ENCODE measurements around the gene RAD51B. TPM values are rescaled to one million over a fixed set of nuclear protein-coding genes. Genes with fewer than 3 reads are reported as not detected.
A peak's percentile ranks its signal among the peaks of the same experiment; 100 is the strongest.
"Not testable (repeated sequence)": the region's sequence is repeated elsewhere in the genome, so short reads cannot be mapped to it uniquely, and the experiment has no call there.

The RAD51B gene
- polyA plus RNA-seq, 1 donor, result 13.3 TPM

- DNase-seq, result no peak
Measured at GRCh38 chr14:68211886-68212285, 392.3 kb downstream of the RAD51B start.

GRCh38 chr14:68212361-68212760 is 392.8 kb downstream of the RAD51B start:
- no peak for DNase-seq

GRCh38 chr14:68214431-68214830 is 394.9 kb downstream of the RAD51B start:
- DNase-seq, result no peak

- no peak for DNase-seq
Measured at GRCh38 chr14:68215629-68216028, 396.1 kb downstream of the RAD51B start.

- no peak for DNase-seq
Measured at GRCh38 chr14:68216079-68216478, 396.5 kb downstream of the RAD51B start.

GRCh38 chr14:68216957-68217356 is 397.4 kb downstream of the RAD51B start:
- DNase-seq, result no peak

DNA sequence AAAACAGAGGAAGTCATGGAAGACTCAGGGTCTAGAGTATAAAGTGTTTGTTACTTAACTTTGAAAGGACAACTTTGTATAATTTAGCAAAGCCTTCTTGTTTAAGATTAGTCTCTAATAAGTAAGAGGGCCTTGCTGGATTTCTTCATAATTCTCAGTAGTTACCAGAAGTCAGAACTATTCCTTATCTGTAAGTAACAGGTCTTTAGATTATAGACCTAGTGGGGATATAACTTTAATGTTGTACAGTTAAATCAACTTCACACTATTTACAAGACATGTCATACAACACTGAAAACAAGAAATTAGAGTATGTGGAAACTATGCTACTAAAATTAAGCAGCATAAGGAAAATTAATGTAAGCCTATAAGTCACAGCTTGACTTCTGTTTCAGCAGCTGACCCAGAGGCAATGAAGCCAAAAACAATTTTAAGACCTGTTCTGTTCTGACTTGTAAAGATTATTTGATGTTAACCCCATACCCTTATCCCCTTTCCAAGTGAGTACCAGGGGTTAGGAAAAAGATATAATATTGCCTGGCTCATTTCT is 398.3 kb downstream of the RAD51B start:
- DNase-seq, result no peak

DNA sequence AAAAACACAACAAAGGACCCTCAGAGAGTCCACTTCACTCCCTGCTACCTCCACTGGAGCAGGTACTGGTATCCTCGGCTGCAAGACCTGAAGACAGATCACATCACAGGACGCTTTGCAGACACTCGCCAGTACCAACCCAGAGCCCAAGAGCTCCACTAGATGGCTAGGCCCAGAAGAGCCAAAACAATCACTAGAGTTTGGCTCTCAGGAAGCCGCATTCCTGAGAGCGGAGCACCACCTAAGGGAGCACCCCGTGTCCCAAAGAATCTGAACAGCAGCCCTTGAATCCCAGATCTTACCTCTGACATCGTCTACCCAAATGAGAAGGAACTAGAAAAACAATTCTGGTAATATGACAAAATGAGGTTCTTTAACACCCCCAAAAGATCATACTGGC is 399.8 kb downstream of the RAD51B start:
- DNase-seq, result no peak

- DNase-seq, result not testable (repeated sequence)
Measured at GRCh38 chr14:68221046-68221445, 401.5 kb downstream of the RAD51B start.

GRCh38 chr14:68222154-68222553 is 402.6 kb downstream of the RAD51B start:
- no peak for DNase-seq

DNA sequence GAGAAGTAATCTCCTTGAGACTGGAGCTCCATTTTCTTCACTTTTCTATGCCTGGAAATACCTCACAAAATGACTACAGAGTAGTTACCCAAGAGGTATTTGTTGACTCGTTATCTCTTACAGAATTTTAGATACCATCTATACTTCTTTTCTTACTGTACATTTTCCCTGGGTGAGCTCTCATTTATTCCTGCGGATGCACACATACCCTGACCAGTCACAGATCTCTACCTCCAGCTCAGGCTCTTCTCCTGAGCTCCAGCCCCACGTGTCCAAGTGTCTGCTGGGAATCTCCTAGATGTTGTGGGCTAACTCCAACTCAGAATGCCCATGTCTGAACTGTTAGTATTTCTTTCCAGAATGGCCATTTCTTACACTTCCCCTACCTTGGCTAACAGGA is 403.1 kb downstream of the RAD51B start:
- no peak for DNase-seq

DNA sequence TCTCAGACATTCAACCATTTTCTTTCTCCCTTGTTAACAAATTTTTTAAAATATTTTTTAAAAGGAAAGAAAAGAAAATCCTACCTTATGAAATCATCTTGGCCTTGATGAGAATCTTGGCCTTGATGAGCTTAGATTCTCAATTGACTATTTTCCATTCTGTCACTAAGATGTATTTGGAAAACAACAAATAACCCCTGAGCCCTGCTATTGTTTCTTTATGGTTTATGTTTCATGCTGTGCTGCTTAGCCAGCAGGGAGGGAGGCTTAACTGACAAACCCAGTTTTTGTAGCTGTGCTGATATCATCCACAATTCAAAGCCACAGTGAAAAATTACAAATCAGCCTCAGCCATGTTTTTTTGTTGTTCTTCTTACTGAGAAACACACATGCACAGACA is 404.1 kb downstream of the RAD51B start:
- DNase-seq, result no peak

GRCh38 chr14:68225321-68225720 is 405.7 kb downstream of the RAD51B start:
- no peak for DNase-seq

- no peak for DNase-seq
Measured at GRCh38 chr14:68226523-68226922, 406.9 kb downstream of the RAD51B start.

DNA sequence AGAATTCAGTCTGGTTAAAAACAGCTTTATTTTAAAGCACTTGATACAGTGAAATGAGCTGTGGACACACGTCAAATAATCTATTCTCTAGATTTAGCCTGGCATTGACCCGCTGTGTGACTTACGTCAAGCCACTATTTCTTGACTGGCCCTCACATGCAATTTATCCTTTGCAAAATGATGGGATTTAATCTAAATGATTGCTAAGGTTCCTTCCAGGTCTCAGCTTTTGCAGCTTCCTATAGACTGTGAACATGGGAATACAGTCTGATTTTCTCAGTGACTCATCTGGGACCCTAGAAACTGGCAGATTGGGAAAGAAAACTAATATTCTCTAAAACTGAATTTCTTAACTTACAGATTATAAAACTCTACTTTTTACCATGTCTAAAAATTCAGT is 409.1 kb downstream of the RAD51B start:
- no peak for DNase-seq

DNA sequence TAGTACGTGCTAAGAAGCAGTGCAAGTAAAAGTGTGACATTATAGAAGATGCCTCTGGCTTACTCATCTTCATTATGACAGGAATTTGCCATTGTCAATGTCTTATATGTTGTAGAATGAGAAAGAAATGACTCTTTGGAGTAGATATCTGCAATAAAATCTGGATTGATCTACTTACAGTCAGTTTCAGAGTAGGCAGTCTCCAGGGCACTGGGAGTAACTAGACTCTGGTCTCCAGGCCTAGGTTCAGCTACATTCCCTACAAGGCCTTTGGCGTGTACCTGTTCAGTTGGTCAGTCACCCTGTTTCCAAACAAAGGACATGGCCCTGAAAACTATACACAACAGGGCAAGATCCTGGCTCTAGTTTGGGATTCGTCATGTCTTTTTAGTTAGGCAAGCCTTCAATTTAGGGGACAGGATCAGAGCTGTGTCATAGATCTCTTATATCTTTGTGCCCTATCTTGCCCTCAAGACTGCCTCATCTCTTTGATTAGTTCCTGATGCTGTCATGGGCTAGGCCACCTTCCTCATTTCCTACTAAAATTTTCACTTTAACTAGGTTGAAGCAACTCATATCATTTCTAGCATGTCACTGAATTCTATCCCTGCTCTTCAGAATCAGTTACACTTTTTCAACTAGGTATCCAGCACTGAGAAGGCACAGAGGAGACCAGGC is 410.0 kb downstream of the RAD51B start:
- no peak for DNase-seq

DNA sequence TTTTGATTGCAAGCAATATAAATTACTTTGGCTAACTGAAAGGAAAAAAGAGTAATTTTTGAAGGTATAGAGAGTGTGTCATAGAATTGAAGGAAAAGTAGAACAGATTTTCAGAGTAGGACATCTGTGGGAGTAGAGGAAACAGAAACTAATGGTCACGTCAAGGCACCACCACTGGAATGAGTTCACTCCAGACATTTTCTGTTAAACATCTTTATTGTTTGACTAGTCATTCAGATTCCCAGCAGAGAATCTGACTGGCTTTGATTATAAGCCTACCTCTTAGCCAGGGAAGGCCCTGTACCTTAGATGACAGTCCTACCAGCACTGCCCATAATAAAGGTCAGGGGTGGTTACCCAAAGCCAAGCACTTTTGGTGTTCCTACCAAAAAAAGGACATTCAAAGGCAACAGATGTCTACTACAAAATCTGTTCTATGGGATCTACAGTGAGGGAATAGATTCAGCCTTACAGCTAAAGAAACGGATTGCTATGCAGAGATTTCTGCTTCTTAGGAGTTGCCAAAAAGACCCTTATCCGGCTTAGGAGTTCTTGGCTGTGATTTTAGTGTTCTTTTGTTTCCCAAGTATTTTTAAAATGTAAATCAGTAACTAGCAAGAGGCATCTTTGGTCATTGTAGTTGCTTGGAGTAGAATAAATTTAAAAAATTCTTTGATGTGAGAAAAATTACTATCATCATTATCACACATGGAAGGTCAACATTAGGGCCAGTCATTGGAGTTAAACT is 410.8 kb downstream of the RAD51B start:
- DNase-seq, result no peak

DNA sequence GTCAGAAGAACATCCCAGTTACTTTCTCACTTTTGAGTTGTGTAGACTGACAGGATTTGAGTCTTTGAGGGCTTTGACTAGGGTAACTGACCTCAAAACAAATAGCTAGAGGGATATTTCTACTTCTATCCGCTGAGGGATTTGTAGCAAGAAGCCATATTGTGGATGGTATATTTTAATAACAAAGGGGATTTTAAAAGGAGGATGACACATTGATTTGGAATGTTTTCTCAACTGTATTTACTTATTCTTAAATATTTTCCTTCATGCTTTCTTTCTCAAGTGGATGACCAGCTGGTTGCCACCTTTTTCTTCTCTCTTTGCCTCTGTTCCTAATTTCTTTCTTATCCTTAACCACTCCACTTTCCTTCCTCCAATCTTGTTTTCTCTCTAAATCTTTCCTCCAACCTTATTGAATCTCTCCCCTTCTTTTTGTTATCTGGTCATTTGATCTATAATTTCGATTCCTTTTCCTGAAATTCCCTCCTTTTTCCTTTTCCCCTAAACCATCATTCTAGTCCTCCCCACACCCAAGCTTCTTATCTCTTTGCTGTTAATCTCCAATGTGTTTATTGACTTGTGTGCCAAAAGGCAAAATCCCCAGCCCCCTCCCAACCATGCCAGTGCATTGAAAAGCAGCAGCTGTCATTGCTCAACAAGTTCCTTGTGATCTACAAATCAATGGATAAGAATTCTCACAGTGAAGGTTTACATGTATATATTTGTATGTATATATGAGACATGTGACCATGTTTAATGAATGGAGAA is 411.6 kb downstream of the RAD51B start:
- no peak for DNase-seq

GRCh38 chr14:68231898-68232297 is 412.3 kb downstream of the RAD51B start:
- no peak for DNase-seq

DNA sequence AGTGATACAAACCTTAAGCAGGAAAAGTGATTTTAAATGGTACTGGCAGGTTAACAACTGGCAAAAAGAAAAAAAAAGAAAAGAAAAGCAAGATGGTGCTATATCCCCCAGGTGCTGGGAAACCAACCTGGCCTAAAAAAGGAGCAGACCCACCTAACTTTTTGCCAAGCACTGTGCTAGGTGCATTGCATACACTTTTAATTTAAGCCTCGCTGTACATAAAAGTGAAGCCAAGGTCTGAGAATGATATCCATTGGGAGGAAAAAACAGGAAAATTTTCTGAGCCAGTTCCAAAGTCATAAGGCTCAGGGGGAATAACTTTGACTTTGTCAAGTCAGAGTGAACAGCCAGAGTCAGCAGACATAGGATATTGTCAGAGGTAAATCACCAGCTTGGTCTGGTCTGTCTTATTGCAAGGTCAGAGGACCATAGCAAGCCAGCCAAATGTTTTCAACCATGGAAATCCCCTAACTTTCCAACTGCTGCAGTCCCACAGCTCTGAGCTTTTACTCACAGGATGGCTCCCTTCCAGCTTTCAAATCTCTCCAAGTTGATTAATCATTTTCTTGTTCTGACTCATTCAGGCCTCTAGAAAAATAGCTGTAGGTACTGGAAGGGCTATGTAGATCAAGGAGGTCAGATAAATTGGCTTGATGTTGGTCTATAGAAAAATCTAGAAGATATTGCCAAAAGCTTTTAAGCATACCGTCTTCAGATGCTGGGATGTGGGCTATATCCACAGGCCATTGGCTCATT is 412.9 kb downstream of the RAD51B start:
- peak; percentile 88 for DNase-seq

- no peak for DNase-seq
Measured at GRCh38 chr14:68233101-68233784, 413.7 kb downstream of the RAD51B start.

Measured in left kidney (tissue), 2 donors.